ENCODE results near the gene BDKRB1.

The BDKRB1 gene

GRCh38 chr14:96281486-96281885 is 25.5 kb downstream of the BDKRB1 start:
- peak; percentile 56 for DNase-seq (ENCODE audit: low spot score)

- no peak for DNase-seq (ENCODE audit: low spot score)
These were observed 28.0 kb downstream of the BDKRB1 start for GRCh38 chr14:96284008-96284407.

GRCh38 chr14:96284430-96284829 is 28.4 kb downstream of the BDKRB1 start:
- no peak for DNase-seq (ENCODE audit: low spot score)

- DNase-seq (ENCODE audit: low spot score), result no peak
These were observed 29.7 kb downstream of the BDKRB1 start for GRCh38 chr14:96285667-96286066.

GRCh38 chr14:96286251-96286650 is 30.2 kb downstream of the BDKRB1 start:
- no peak for DNase-seq (ENCODE audit: low spot score)

- DNase-seq (ENCODE audit: low spot score), result no peak
These were observed 31.8 kb downstream of the BDKRB1 start for GRCh38 chr14:96287856-96288255.

- DNase-seq (ENCODE audit: low spot score), result no peak
These were observed 38.2 kb downstream of the BDKRB1 start for GRCh38 chr14:96294246-96294645.

GRCh38 chr14:96297000-96297399 is 41.0 kb downstream of the BDKRB1 start:
- DNase-seq (ENCODE audit: low spot score), result peak; percentile 64

GRCh38 chr14:96297997-96298515 is 42.0 kb downstream of the BDKRB1 start:
- DNase-seq (ENCODE audit: low spot score), result no peak

GRCh38 chr14:96299441-96299840 is 43.4 kb downstream of the BDKRB1 start:
- no peak for DNase-seq (ENCODE audit: low spot score)

GRCh38 chr14:96303981-96304380 is 48.0 kb downstream of the BDKRB1 start:
- no peak for DNase-seq (ENCODE audit: low spot score)

- DNase-seq (ENCODE audit: low spot score), result no peak
These were observed 48.9 kb downstream of the BDKRB1 start for GRCh38 chr14:96304956-96305355.

GRCh38 chr14:96307434-96307833 is 51.4 kb downstream of the BDKRB1 start:
- no peak for DNase-seq (ENCODE audit: low spot score)

GRCh38 chr14:96309133-96309895 is 53.3 kb downstream of the BDKRB1 start:
- DNase-seq (ENCODE audit: low spot score), result no peak

GRCh38 chr14:96309896-96310330 is 53.9 kb downstream of the BDKRB1 start:
- DNase-seq (ENCODE audit: low spot score), result peak; percentile 33

GRCh38 chr14:96310906-96311305 is 54.9 kb downstream of the BDKRB1 start:
- DNase-seq (ENCODE audit: low spot score), result no peak

Data from hematopoietic multipotent progenitor cell treated with erythropoietin and hydrocortisone succinate and interleukin-3 and kit ligand, for 17 days (in vitro differentiated cells).